Gastrocnemius medialis (tissue), 4 donors: ENCODE data around the gene CACUL1. TPM values are rescaled to one million over a fixed set of nuclear protein-coding genes. Genes with fewer than 3 reads are reported as not detected.

Source experiments
- ATAC-seq, 2 donors: fragments of 150-250 bp; one replicate each; pipeline ENCODE4 v1.9.1; 2016
- DNase-seq, 2 donors: peaks; one replicate each; pipeline ENCODE4 v3.0.0-alpha.2; 2019
- H3K27ac ChIP-seq, 4 donors: fragments of 200-600 bp; sonication (generic); 1 replicate in 1 of 4; 2 replicates in 3 of 4; pipeline ENCODE4 v1.5.1; 2016 to 2018; ENCODE audit warnings: mild to moderate bottlenecking in 2 of 4, moderate library complexity in 1 of 4
- H3K27me3 ChIP-seq, 3 donors: fragments of 200-600 bp; sonication (generic) in 2 of 3; 1 replicate in 1 of 3; 2 replicates in 2 of 3; pipeline versions ENCODE4 v1.5.1 to v1.6.0; 2016 to 2019; ENCODE audit warnings: mild to moderate bottlenecking in 1 of 3, moderate library complexity in 1 of 3
- H3K36me3 ChIP-seq, 2 donors: fragments of 200-600 bp; sonication (generic) in 1 of 2; one replicate each; pipeline ENCODE4 v1.5.1; 2017 to 2018
- H3K4me1 ChIP-seq, 2 donors: fragments of 200-600 bp; sonication (generic) in 1 of 2; one replicate each; pipeline ENCODE4 v1.5.1; 2016 to 2017; ENCODE audit warnings: mild to moderate bottlenecking in 2 of 2
- H3K4me3 ChIP-seq, 4 donors: fragments of 200-600 bp; sonication (generic) in 3 of 4; 1 replicate in 1 of 4; 2 replicates in 3 of 4; pipeline ENCODE4 v1.5.1; 2016 to 2019; ENCODE audit warnings: mild to moderate bottlenecking in 2 of 4
- H3K9me3 ChIP-seq, 3 donors: fragments of 200-600 bp; sonication (generic) in 2 of 3; 1 replicate in 1 of 3; 2 replicates in 2 of 3; pipeline ENCODE4 v1.5.1; 2016 to 2019
- CTCF ChIP-seq, 5 experiments: fragments of 450-650 bp in 3 of 5; fragments of 200-600 bp in 2 of 5; sonication (generic) in 2 of 5; IDR thresholded peaks in 4 of 5; conservative IDR thresholded peaks in 1 of 5; 1 replicate in 4 of 5; 2 replicates in 1 of 5; pipeline ENCODE4 v1.5.1; 2016 to 2019; ENCODE audit warnings: antibody characterized with exemption in 5 of 5, mild to moderate bottlenecking in 3 of 5, moderate library complexity in 3 of 5
- POLR2A ChIP-seq, 2 donors: fragments of 450-650 bp; IDR thresholded peaks; one replicate each; pipeline ENCODE4 v1.6.1; 2017; ENCODE audit warnings: antibody characterized with exemption in 2 of 2, mild to moderate bottlenecking in 2 of 2, moderate library complexity in 2 of 2
- in situ Hi-C, 4 donors: fragments of 200-750 bp; cut with MboI; loops; one replicate each; pipeline versions ENCODE4 v1.15.0 to v1.8.0; 2017; ENCODE audit warnings: low sequenced_read_pairs in 4 of 4
- intact Hi-C: fragments of 100-400 bp; cut with DNase I; formaldehyde crosslinking; loops from one replicate; pipeline ENCODE4 v1.15.1; 2023; ENCODE audit warnings: low total_unique reads
- total RNA-seq, 4 donors: library from RNA; depleted of rRNA; stranded (reverse); fragments of >200 nt; gene quantifications; one replicate each; pipeline versions ENCODE4 v1.1.0 to v1.2.3, GENCODE V29; 2016

The CACUL1 gene
- total RNA-seq, 4 donors from 2014 or later: 28.5 to 59.5 (median 38.2) TPM

- in situ Hi-C loops: no loop called here
- H3K36me3 ChIP-seq: no peaks in the 10 kb centered on the region
- intact Hi-C loops: no loop called here
- TF ChIP-seq POLR2A (IDR thresholded peaks at IDR 0.05) (no peak), CTCF (IDR thresholded peaks at IDR 0.05 in 4 of 5, conservative IDR thresholded peaks at IDR 0.05 in 1 of 5) (no peak)
- H3K27ac ChIP-seq: peak overlapping the region; percentile 36 to 78 (median 54)
- H3K4me1 ChIP-seq: peaks cover 72 to 77% of the 10 kb centered on the region in 2 donors
- no peaks in the 10 kb centered on the region for H3K9me3 ChIP-seq
- no peaks in the 10 kb centered on the region for H3K27me3 ChIP-seq
- H3K4me3 ChIP-seq: no peak overlapping the region
- no peak for ATAC-seq
- DNase-seq: no peak
Observed at GRCh38 chr10:118742032-118742431, 12.7 kb downstream of the CACUL1 start.

- H3K9me3 ChIP-seq: no peaks in the 10 kb centered on the region
- no peak for ATAC-seq
- no peaks in the 10 kb centered on the region for H3K27me3 ChIP-seq
- peaks cover 71 to 88% of the 10 kb centered on the region in 2 donors for H3K4me1 ChIP-seq
- in situ Hi-C loops: no loop called here
- TF ChIP-seq CTCF (IDR thresholded peaks at IDR 0.05 in 4 of 5, conservative IDR thresholded peaks at IDR 0.05 in 1 of 5) (no peak), POLR2A (IDR thresholded peaks at IDR 0.05) (no peak)
- H3K4me3 ChIP-seq: no peak overlapping the region
- H3K36me3 ChIP-seq: no peaks in the 10 kb centered on the region
- H3K27ac ChIP-seq: peak overlapping the region in 3 of 4 donors; percentile 6 to 53 (median 35)
- intact Hi-C loops: no loop called here
- DNase-seq: no peak
Observed at GRCh38 chr10:118738406-118738805, 16.4 kb downstream of the CACUL1 start.

GRCh38 chr10:118737603-118738302 lies 17.0 kb downstream of the CACUL1 start:
- Histone ChIP-seq H3K27ac (peak overlapping the region in 3 of 4 donors; percentile 6 to 53 (median 35)), H3K9me3 (no peaks in the 10 kb centered on the region), H3K4me3 (no peak overlapping the region), H3K4me1 (peaks cover 71 to 88% of the 10 kb centered on the region in 2 donors), H3K27me3 (no peaks in the 10 kb centered on the region), H3K36me3 (no peaks in the 10 kb centered on the region)
- no peak for DNase-seq
- intact Hi-C loops: no loop called here
- peak in 1 of 2 donors; percentile 60 for ATAC-seq
- TF ChIP-seq POLR2A (IDR thresholded peaks at IDR 0.05): no peak
- no peak for TF ChIP-seq CTCF (IDR thresholded peaks at IDR 0.05 in 4 of 5, conservative IDR thresholded peaks at IDR 0.05 in 1 of 5)
- in situ Hi-C loops: no loop called here

GRCh38 chr10:118735294-118735693 lies 19.5 kb downstream of the CACUL1 start:
- ATAC-seq (no peak), DNase-seq (no peak)
- Histone ChIP-seq H3K36me3 (no peaks in the 10 kb centered on the region), H3K4me1 (peaks cover 80 to 91% of the 10 kb centered on the region in 2 donors), H3K4me3 (no peak overlapping the region), H3K27ac (no peak overlapping the region), H3K27me3 (no peaks in the 10 kb centered on the region), H3K9me3 (no peaks in the 10 kb centered on the region)
- in situ Hi-C loops (no loop called here), intact Hi-C loops (no loop called here)
- TF ChIP-seq POLR2A (IDR thresholded peaks at IDR 0.05) (no peak), CTCF (IDR thresholded peaks at IDR 0.05 in 4 of 5, conservative IDR thresholded peaks at IDR 0.05 in 1 of 5) (no peak)
